Renal cortex interstitium (tissue), 15 donors: Measurements from ENCODE around the gene TMPRSS11B. TPM values are rescaled to one million over a fixed set of nuclear protein-coding genes. Genes with fewer than 3 reads are reported as not detected.
"Not testable (repeated sequence)": the region's sequence is repeated elsewhere in the genome, so short reads cannot be mapped to it uniquely, and the experiment has no call there.

ENCODE experiments used
- DNase-seq, 11 donors: peaks; one replicate each; pipeline ENCODE4 v3.0.0-alpha.2; 2013; ENCODE audit warnings: low read depth in 9 of 11, low spot score in 4 of 11; ENCODE audit errors: extremely low read depth in 1 of 11
- long read RNA-seq, 16 experiments: transcript quantifications; one replicate each; lab custom pipeline, GENCODE V29; 2026
- polyA plus RNA-seq, 3 donors: library from polyadenylated mRNA; unstranded; fragments of 120-200 nt; gene quantifications; one replicate each; pipeline ENCODE4 v1.2.1, GENCODE V29; 2013; ENCODE audit not compliant: insufficient read length in 3 of 3

TMPRSS11B gene, protein sequence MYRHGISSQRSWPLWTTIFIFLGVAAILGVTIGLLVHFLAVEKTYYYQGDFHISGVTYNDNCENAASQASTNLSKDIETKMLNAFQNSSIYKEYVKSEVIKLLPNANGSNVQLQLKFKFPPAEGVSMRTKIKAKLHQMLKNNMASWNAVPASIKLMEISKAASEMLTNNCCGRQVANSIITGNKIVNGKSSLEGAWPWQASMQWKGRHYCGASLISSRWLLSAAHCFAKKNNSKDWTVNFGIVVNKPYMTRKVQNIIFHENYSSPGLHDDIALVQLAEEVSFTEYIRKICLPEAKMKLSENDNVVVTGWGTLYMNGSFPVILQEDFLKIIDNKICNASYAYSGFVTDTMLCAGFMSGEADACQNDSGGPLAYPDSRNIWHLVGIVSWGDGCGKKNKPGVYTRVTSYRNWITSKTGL
- under 1 TPM; 0.04 to 0.14 (median 0.11) TPM for polyA plus RNA-seq
- long read RNA-seq, donor 1 = 0 reads
- long read RNA-seq, donor 2 = 0 reads
- long read RNA-seq, donor 3 = 0 reads
- long read RNA-seq, donor 4 = 0 reads
- long read RNA-seq, donor 5 = 0 reads
- long read RNA-seq, donor 6 = 0 reads
- long read RNA-seq, donor 7 = 0 reads
- long read RNA-seq, donor 8 = 0 reads
- long read RNA-seq, donor 9 = 0 reads
- long read RNA-seq, donor 10 = 0 reads
- long read RNA-seq, donor 11 = 0 reads
- long read RNA-seq, donor 12 = 0 reads
- long read RNA-seq, donor 13 = 0 reads
- long read RNA-seq, donor 14 = 0 reads
- long read RNA-seq, donor 15 = 0 reads
- long read RNA-seq, donor 16 = 0 reads

DNA sequence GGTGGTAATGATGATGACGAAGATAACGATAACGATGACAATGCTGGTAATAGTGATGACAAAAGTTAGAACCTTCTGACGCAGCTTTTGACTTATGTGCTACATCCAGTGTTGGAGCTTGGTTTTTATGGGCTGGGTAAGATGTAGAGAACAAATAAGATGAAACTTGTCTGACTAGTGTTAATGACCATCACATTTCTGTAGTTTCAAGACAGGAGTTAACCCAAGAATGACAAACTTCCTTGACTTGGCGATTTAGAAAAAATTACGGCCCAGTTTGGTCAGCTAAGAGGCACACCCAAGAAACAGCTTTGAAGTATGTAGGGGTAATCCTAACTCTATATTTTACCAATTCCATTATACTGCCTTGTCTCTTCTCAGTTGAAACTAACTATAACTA lies at the start of gene TMPRSS11B:
Gene TMPRSS11B, minus strand, starts transcription at position 101 of the 400 bp plus-strand sequence. CDS start 136 bp downstream, outside the sequence.
- no peak for DNase-seq

DNA sequence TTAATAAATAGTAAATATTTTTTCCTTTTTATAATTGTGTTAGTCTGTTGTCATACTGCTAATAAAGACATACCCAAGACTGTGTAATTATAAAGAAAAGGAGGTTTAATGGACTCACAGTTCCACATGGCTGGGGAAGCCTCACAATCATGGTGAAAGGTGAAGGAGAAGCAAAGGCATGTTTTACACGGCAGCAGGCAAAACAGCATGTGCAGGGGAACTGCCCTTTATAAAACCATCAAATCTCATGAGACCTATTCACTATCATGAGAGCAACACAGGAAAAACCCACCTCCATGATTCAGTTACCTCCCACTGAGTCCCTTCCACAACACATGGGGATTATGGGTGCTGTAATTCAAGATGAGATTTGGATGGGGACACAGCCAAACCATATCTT lies 45.8 kb upstream of the TMPRSS11B start:
- no peak for DNase-seq

DNA sequence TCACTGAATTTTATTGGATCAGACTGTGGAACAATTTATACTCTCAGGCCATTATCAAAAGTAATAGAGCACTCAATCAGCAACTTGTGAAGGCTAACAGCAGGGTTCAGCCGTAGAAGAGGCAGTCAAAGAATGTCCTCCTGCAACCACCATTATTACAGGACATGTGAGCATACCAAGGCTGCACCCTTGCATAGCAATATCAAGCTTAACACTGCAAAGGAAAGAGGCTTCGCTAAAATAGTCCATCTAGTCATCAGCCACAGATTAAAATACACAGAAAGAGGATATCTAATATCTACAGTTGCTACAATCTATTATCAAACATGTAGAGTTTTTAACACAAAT lies 42.9 kb upstream of the TMPRSS11B start:
- DNase-seq = no peak

DNA sequence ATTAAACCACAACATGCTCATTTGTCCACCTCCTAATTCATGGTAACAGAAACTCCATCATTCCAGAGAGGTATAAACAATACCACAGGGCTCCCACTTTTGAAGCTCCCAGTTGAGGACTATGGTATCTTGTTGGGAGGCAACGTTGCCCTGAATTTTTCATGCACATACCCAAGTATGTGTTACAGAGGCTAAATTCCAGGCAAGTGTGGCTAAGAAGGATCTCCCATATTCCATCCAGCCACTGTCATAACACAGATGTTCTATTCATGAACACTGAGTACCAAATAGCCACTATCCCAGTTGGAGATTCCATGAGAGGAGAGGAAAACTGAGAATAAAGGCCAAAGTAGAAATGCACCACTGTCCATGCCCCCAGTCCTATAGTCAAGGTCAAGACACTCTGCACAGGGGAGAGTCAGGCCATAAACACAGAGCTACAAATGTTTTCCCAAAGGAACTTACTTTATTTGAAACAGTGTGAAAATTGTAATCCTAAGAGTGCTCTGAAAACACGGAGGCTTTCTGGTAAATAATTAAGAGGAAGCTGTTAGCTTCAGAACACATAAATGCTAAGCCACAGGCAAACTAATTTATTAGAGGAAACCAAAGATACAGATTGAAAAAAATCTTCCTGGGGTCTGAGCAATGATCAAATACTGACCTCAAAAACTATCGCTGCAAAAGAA lies 42.4 kb upstream of the TMPRSS11B start:
- no peak for DNase-seq

DNA sequence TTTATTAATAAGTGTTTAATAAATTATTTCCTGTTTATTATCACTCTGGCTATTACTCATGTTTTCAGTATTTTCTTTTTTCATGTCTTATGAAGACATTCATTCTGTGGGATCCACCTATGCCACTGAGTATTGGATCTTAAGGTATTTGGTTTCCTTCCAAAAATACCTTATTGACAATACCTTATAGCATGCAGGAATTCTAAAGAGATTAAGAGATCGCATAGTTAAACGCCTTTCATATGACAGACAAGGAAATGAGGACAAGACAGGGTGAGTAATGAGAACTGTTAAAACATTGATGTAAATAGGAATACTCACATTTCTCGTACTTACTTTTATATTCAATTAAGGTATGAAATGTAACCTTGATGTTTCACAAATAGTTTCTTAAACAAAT lies 38.2 kb upstream of the TMPRSS11B start:
- no peak for DNase-seq

DNA sequence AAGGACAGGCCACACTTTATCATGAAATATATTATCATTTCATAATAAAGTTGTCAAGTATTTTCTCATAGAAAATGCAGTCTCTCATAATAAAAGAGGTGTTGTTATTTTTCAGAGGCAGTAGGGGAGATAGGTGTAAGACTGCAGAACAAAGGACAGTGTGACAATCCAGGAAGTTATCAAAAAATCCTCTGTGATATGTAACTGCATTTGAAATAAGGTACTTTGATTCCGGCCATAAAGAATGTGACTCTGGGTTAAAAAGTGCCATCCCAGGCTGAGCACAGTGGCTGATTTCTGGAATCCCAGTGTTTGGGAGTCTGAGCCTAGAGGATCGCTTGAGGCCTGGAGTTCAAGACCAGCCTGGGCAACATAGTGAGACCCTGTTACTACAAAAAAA lies 37.6 kb upstream of the TMPRSS11B start:
- no peak for DNase-seq

DNA sequence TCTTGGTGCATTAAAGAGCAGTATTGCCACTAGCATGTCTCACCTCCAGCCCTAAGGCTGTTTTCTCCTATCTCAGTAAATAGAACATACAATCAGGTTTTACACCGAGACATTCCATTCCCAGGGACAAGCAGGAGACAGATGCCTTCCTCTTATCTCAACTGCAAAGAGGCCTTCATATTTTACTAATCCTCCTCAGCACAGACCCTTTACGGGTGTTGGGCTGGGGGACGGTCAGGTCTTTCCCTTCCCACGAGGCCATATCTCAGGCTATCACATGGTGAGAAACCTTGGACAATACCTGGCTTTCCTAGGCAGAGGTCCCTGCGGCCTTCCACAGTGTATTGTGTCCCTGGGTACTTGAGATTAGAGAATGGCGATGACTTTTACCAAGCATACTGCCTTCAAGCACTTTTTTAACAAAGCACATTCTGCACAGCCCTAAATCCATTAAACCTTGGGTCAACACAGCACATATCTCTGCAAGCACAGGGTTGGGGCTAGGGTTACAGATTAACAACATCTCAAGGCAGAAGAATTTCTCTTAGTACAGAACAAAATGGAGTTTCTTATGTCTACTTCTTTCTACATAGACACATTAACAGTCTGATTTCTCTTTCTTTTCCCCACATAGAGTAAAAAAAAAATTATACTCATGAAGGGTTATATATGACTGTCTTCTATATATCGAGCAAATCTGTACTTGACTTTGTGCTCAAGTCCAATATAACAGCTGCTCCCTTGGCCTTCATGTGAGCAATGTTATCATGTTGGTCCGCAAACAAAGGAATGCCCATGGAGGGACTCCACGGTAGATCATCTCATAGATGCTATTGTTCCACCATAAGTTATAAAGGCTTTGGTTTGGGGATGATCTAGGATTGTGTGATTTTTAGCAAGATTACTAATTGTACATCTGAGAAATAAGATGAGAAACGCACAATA lies 36.6 kb upstream of the TMPRSS11B start:
- DNase-seq = not testable (repeated sequence)

DNA sequence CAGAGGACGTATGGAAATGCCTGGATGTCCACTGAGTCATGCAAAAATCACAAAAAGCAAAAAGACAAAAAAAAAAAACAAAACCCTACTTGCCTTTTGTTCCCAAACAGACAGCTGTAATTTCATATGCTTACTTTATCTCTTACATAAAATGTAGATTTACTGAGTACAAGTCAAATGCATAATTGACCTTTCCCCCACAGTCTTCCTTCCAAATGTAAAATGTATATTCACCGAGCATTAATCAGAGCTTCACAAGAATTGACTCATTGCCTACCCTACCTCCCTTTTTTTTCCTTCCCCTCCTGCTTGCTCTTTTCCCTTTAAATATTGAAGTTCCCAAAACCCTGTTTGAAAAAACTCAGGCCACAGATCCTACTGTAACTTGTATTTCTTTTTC lies 32.5 kb upstream of the TMPRSS11B start:
- DNase-seq = no peak

DNA sequence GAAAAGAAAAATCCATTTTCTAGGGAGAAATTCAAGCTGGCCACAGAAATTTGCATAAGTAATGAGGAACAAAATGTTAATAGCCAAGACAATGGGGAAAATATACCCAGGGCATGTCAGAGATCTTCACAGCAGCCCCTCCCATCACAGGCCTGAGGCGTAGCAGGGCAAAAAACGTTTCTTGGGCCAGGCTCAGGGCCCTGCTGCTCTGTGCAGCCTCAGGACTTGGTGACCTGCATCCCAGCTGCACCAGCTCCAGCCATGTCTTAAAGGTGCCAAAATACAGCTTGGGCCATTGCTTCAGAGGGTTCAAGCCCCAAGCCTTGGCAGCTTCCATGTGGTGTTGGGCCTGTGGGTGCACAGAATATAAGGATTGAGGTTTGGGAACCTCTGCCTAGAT lies 32.1 kb upstream of the TMPRSS11B start:
- DNase-seq = no peak

DNA sequence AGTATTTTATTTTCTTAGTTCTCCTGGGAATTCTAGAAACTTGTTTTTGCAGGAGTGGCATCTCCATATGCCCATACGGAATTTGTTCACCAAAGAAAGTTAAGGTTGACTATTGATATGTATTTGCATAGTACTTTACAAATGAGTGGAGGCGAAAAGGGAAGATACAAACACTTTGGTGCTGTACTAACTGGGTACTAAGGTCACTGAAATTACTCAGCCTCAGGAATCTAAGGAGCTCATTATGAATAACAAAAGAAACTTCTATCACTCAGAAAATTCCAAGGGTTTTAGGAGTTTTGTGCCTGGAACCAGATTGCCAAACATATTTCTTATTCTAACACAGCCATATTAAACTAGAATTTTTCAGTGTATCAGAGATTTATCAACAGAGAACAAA lies 27.4 kb upstream of the TMPRSS11B start:
- DNase-seq = no peak

DNA sequence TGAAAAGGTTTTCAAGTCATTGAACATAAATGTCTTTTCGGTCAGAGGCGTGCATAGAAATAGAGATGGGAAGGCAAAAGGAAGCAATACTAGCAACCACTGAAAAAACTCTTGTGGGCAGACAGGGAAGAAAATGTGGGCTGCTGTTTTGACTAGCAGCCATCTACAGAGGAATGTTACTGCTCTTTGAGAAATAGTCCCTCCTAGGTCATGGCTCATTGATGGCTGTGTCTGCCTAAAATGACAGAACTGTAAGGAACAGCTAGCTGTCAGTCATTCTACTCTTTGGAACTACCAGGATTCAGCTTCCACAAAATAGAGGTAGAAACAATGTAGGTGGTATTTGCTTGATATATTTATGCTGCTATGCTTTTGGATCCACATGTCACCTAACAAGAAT lies 26.9 kb upstream of the TMPRSS11B start:
- no peak for DNase-seq

DNA sequence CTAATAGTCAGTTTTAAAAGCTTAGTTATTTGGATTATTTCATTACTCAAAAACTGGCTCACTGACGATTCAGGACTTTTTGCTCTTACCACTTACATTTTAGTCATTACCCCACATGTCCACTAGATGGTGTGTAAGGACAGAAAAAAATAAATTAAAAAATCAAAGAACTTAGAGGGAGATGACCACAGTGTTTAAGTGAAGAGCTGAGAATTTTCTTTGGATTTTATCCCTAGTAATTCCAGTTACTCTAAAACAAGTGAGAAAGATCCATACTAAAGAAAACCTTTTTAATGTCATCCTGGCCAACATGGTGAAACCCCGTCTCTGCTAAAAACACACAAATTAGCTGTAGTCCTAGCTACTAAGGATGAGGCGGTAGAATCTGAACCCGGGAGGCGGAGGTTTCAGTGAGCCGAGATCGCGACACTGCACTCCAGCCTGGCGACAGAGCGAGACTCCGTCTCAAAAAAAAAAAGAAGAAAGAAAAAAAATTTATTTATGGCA lies 26.4 kb upstream of the TMPRSS11B start:
- peak; percentile 18 to 64 (median 35) for DNase-seq

DNA sequence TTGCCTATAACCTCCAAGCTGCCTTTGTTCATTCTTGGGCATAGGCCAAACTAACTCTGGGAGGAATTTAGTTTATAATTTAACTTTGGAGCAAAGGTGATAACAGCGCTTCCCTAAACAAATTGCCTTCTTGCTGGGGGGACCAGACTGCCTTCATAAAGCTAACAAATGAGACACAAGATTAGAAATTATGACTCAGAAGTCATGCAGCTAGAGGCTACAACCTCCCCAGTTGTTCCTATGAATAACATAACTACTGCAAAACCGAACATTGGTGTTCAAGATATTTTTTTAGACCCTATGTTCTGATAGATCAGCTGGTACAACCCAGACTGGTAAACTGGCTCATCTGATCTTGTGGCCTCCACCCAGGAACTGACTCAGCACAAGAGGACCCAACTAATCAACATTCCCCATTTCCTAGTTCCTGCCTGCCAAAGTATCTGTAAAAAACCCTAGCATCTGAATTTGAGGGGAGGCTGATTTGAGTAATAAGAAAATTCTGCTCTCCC lies 22.0 kb upstream of the TMPRSS11B start:
- no peak for DNase-seq

DNA sequence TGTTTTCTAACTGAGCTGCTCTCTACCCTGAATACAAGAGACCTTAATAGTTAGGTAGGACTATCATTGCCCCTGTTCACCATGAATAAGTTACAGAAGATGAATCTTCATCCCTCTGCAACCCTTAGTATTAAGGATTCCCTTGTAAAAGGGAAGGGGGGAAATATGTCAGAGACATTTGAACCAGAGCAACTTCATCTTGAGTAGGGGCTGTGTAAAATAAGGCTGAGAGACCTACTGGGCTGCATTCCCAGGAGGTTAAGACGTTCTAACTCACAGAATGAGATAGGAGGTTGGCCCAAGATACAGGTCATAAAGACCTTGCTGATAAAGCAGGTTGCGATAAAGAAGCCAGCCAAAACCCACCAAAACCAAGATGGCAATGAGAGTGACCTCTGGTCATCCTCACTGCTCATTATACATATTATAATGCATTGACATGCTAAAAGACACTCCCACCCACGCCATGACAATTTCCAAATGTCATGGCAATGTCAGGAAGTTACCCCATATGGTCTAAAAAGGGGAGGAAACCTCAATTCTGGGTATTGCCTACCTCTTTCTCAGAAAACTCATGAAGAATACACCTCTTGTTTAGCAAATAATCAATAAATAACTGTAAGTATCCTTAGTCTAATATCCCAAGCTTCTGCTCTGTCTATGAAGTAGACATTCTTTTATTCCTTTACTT lies 19.5 kb upstream of the TMPRSS11B start:
- DNase-seq = no peak

DNA sequence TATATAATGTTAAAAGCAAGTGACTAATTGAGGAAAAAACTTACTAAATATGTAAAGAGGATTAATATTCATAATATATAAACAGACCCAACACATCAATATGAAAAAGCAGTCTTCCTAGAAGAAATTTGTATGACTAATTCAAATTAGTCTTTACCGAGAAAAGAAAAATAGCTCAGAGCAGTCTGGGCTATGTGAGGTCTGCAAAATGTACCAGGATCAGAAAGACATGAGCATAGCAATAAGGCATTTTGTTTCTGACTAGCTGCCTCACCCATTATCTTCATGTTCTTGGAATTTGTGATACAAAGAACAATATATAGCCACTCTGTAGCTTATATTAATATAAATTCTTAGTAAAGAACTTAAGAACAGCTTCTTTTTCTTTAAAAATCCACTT lies 13.7 kb upstream of the TMPRSS11B start:
- DNase-seq = no peak

DNA sequence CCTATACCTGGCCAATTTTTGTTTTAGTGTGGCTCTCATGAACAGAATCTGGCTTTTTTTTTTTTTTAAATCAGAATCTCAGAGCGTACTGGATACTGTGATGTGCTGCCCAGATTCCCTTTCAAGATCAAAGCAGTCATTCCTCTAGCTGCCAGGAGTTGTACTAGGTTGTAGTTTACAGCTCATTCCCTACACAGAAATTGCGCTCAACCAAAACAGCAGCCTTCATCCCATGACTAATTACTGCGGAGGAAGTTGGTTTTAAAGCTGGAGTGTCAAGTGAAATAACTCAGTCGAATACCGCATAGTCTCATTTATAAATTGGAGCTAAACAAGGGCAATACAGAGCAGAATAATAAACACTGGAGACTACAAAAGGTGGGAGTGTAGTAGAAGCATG lies 12.2 kb upstream of the TMPRSS11B start:
- DNase-seq = peak in 2 of 11 donors; percentile 11 to 13

DNA sequence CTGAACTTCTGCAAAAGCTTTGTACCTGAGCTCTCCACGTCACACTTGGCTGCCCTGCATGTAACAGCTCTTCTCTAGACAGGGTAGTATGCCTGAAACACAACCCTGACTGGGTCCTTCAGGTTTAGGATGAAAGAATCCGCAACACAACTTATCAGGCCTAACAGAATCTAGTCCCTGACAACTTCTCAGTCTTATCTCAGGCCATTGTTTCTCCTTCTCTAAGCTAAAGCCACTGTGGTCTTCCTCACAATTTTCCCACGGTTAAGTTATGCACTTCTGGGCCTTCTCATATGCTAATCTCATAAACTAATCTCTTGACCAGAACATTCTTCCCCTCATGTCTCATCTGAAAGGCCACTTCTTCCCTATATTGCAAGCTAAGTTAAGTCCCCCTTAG lies 10.8 kb upstream of the TMPRSS11B start:
- DNase-seq = no peak
